BLaER1 treated with 17β-estradiol and CSF1 and Interleukin-3, amounts not matched to agents 10 nM and 100 nM (cell line): ENCODE data around the gene MTM1.

Experiments
- H3K27ac ChIP-seq, 11 experiments: shearing (Covaris generic); formaldehyde crosslinking; 2 replicates each; pipeline ENCODE4 v1.8.1; 2022
- H3K27me3 ChIP-seq, 11 experiments: shearing (Covaris generic); formaldehyde crosslinking; 2 replicates each; pipeline ENCODE4 v1.8.1; 2022
- H3K36me3 ChIP-seq, 11 experiments: shearing (Covaris generic); formaldehyde crosslinking; 2 replicates each; pipeline ENCODE4 v1.8.1; 2022
- H3K4me1 ChIP-seq, 10 experiments: shearing (Covaris generic); formaldehyde crosslinking; 2 replicates each; pipeline ENCODE4 v1.8.1; 2022
- H3K4me2 ChIP-seq, 11 experiments: shearing (Covaris generic); formaldehyde crosslinking; 2 replicates each; pipeline ENCODE4 v1.8.1; 2022
- H3K4me3 ChIP-seq, 10 experiments: shearing (Covaris generic); formaldehyde crosslinking; 2 replicates each; pipeline ENCODE4 v1.8.1; 2022
- H3K9ac ChIP-seq, 11 experiments: shearing (Covaris generic); formaldehyde crosslinking; 2 replicates each; pipeline ENCODE4 v1.8.1; 2022
- H3K9me3 ChIP-seq, 11 experiments: shearing (Covaris generic); formaldehyde crosslinking; replicated peaks in 1 of 11; 2 replicates each; pipeline ENCODE4 v1.8.1; 2022
- H4K20me1 ChIP-seq, 11 experiments: shearing (Covaris generic); formaldehyde crosslinking; 2 replicates each; pipeline ENCODE4 v1.8.1; 2022
- Cebpa-rat ChIP-seq, 11 experiments: shearing (Covaris generic); IDR thresholded peaks; 2 replicates each; pipeline ENCODE4 v1.8.1; 2022

MTM1 gene

GRCh38 chrX:150605603-150606002 lies 37.2 kb downstream of the MTM1 start:
- no peak for TF ChIP-seq Cebpa-rat (IDR thresholded peaks at IDR 0.05)
- Histone ChIP-seq H3K36me3 (peaks cover 0 to 54% (median 10%) of the 10 kb centered on the region in 11 experiments; a peak in 14 of 22 replicates), H3K27me3 (no peaks in the 10 kb centered on the region), H3K9ac (no peak overlapping the region), H4K20me1 (no peaks in the 10 kb centered on the region), H3K4me2 (no peak overlapping the region), H3K4me3 (no peak overlapping the region), H3K4me1 (peaks cover 0 to 26% (median 0%) of the 10 kb centered on the region in 10 experiments; a peak in 8 of 20 replicates), H3K9me3 (peaks cover 0 to 12% (median 0%) of the 10 kb centered on the region in 11 experiments; a peak in 1 of 22 replicates), H3K27ac (0 out of 22 replicates have a peak overlapping the region, but pooled peaks of 1 of the 11 experiments have one; percentile 52)

- Histone ChIP-seq H3K27ac (peak overlapping the region in 5 of 11 experiments; percentile 45 to 75 (median 67); a peak in 8 of 22 replicates), H3K4me1 (peaks cover 0 to 26% (median 0%) of the 10 kb centered on the region in 10 experiments; a peak in 8 of 20 replicates), H3K4me3 (no peak overlapping the region), H4K20me1 (no peaks in the 10 kb centered on the region), H3K9ac (peak overlapping the region in 1 of 11 experiments; percentile 43; a peak in 1 of 22 replicates), H3K27me3 (no peaks in the 10 kb centered on the region), H3K4me2 (peak overlapping the region in 5 of 11 experiments; percentile 25 to 75 (median 59); a peak in 8 of 22 replicates), H3K36me3 (peaks cover 0 to 56% (median 9%) of the 10 kb centered on the region in 11 experiments; a peak in 11 of 22 replicates), H3K9me3 (peaks cover 0 to 12% (median 0%) of the 10 kb centered on the region in 11 experiments; a peak in 1 of 22 replicates)
- peak in 4 of 11 experiments; percentile 19 to 59 (median 31); a peak in 3 of 22 replicates for TF ChIP-seq Cebpa-rat (IDR thresholded peaks at IDR 0.05)
Measured at GRCh38 chrX:150607201-150607600, 38.8 kb downstream of the MTM1 start.

- Histone ChIP-seq H3K4me3 (no peak overlapping the region), H3K4me1 (peaks cover 0 to 26% (median 0%) of the 10 kb centered on the region in 10 experiments; a peak in 8 of 20 replicates), H3K36me3 (peaks cover under 1 to 58% (median 14%) of the 10 kb centered on the region in 11 experiments; a peak in 15 of 22 replicates), H4K20me1 (no peaks in the 10 kb centered on the region), H3K9me3 (peaks cover 0 to 6% (median 0%) of the 10 kb centered on the region in 11 experiments; a peak in 1 of 22 replicates), H3K27me3 (no peaks in the 10 kb centered on the region), H3K27ac (no peak overlapping the region), H3K9ac (no peak overlapping the region), H3K4me2 (no peak overlapping the region)
- no peak for TF ChIP-seq Cebpa-rat (IDR thresholded peaks at IDR 0.05)
Measured at GRCh38 chrX:150610043-150610442, 41.6 kb downstream of the MTM1 start.

- H3K9me3 ChIP-seq = peaks cover 0 to 6% (median 0%) of the 10 kb centered on the region in 11 experiments; a peak in 1 of 22 replicates
- no peak overlapping the region for H3K9ac ChIP-seq
- H3K4me2 ChIP-seq = no peak overlapping the region
- H3K36me3 ChIP-seq = peaks cover 3 to 59% (median 15%) of the 10 kb centered on the region in 11 experiments; a peak in 16 of 22 replicates
- H4K20me1 ChIP-seq = no peaks in the 10 kb centered on the region
- peaks cover 0 to 26% (median 0%) of the 10 kb centered on the region in 10 experiments; a peak in 8 of 20 replicates for H3K4me1 ChIP-seq
- no peak for TF ChIP-seq Cebpa-rat (IDR thresholded peaks at IDR 0.05)
- H3K27ac ChIP-seq = no peak overlapping the region
- H3K4me3 ChIP-seq = no peak overlapping the region
- H3K27me3 ChIP-seq = no peaks in the 10 kb centered on the region
Measured at GRCh38 chrX:150610446-150610845, 42.0 kb downstream of the MTM1 start.

- Histone ChIP-seq H3K27me3 (no peaks in the 10 kb centered on the region), H3K36me3 (peaks cover 12 to 93% (median 23%) of the 10 kb centered on the region in 11 experiments; a peak in 18 of 22 replicates), H3K9me3 (0 out of 22 replicates have a peak, but pooled peaks cover 0 to 6% (median 0%) of the 10 kb centered on the region in 11 experiments), H3K4me1 (no peaks in the 10 kb centered on the region), H3K4me3 (no peak overlapping the region), H3K27ac (no peak overlapping the region), H3K4me2 (no peak overlapping the region), H3K9ac (no peak overlapping the region), H4K20me1 (no peaks in the 10 kb centered on the region)
- TF ChIP-seq Cebpa-rat (IDR thresholded peaks at IDR 0.05) = no peak
Measured at GRCh38 chrX:150615356-150615755, 46.9 kb downstream of the MTM1 start.

- TF ChIP-seq Cebpa-rat (IDR thresholded peaks at IDR 0.05) = no peak
- H4K20me1 ChIP-seq = no peaks in the 10 kb centered on the region
- H3K9ac ChIP-seq = no peak overlapping the region
- H3K27me3 ChIP-seq = no peaks in the 10 kb centered on the region
- peaks cover 15 to 94% (median 26%) of the 10 kb centered on the region in 11 experiments; a peak in 18 of 22 replicates for H3K36me3 ChIP-seq
- 0 out of 22 replicates have a peak, but pooled peaks cover 0 to 6% (median 0%) of the 10 kb centered on the region in 11 experiments for H3K9me3 ChIP-seq
- H3K4me1 ChIP-seq = no peaks in the 10 kb centered on the region
- no peak overlapping the region for H3K4me3 ChIP-seq
- no peak overlapping the region for H3K27ac ChIP-seq
- H3K4me2 ChIP-seq = no peak overlapping the region
Measured at GRCh38 chrX:150616179-150616862, 47.9 kb downstream of the MTM1 start.

GRCh38 chrX:150616863-150617198 lies 48.4 kb downstream of the MTM1 start:
- no peaks in the 10 kb centered on the region for H3K4me1 ChIP-seq
- H3K27ac ChIP-seq = no peak overlapping the region
- 0 out of 22 replicates have a peak, but pooled peaks cover 0 to 6% (median 0%) of the 10 kb centered on the region in 11 experiments for H3K9me3 ChIP-seq
- H3K4me3 ChIP-seq = no peak overlapping the region
- H3K9ac ChIP-seq = no peak overlapping the region
- H3K36me3 ChIP-seq = peaks cover 15 to 94% (median 25%) of the 10 kb centered on the region in 11 experiments; a peak in 18 of 22 replicates
- H4K20me1 ChIP-seq = no peaks in the 10 kb centered on the region
- H3K4me2 ChIP-seq = no peak overlapping the region
- no peaks in the 10 kb centered on the region for H3K27me3 ChIP-seq
- TF ChIP-seq Cebpa-rat (IDR thresholded peaks at IDR 0.05) = no peak

GRCh38 chrX:150621652-150622051 lies 53.2 kb downstream of the MTM1 start:
- Histone ChIP-seq H3K4me2 (no peak overlapping the region), H3K4me1 (no peaks in the 10 kb centered on the region), H3K9me3 (0 out of 22 replicates have a peak, but pooled peaks cover 0 to 2% (median 0%) of the 10 kb centered on the region in 11 experiments), H3K27me3 (no peaks in the 10 kb centered on the region), H4K20me1 (no peaks in the 10 kb centered on the region), H3K27ac (no peak overlapping the region), H3K9ac (no peak overlapping the region), H3K36me3 (peaks cover 0 to 93% (median 22%) of the 10 kb centered on the region in 11 experiments; a peak in 17 of 22 replicates), H3K4me3 (no peak overlapping the region)
- TF ChIP-seq Cebpa-rat (IDR thresholded peaks at IDR 0.05) = no peak

GRCh38 chrX:150623583-150623982 lies 55.2 kb downstream of the MTM1 start:
- Histone ChIP-seq H3K9me3 (no peaks in the 10 kb centered on the region), H4K20me1 (no peaks in the 10 kb centered on the region), H3K4me1 (no peaks in the 10 kb centered on the region), H3K9ac (no peak overlapping the region), H3K27ac (no peak overlapping the region), H3K36me3 (peaks cover 5 to 89% (median 26%) of the 10 kb centered on the region in 11 experiments; a peak in 18 of 22 replicates), H3K27me3 (no peaks in the 10 kb centered on the region), H3K4me3 (no peak overlapping the region), H3K4me2 (no peak overlapping the region)
- TF ChIP-seq Cebpa-rat (IDR thresholded peaks at IDR 0.05) = no peak
